CMK (cell line): ENCODE results near the gene PPP1R3A.

Source experiments
- DNase-seq: peaks from one replicate; pipeline ENCODE4 v3.0.0-alpha.2; 2010; ENCODE audit warnings: low read depth

Gene PPP1R3A

DNA sequence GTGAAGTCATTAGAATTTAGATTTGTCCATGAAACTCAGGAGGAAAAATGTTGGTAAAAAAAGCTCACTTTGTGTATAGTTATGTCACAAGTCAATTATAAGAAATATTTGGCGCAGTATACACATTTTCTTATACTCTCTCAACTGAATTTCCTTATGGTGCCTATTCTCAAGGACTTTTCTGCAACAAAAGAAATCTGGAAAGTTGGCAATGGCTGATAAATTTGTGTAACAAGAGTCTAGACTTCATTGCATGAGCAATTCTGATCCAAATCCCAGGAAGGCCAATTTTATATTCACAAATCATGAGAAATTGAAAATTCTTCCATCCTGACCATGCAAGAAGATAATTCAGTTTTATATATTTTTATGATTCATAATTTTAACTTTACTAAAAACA, 35.7 kb downstream of the PPP1R3A start:
- no peak for DNase-seq

DNA sequence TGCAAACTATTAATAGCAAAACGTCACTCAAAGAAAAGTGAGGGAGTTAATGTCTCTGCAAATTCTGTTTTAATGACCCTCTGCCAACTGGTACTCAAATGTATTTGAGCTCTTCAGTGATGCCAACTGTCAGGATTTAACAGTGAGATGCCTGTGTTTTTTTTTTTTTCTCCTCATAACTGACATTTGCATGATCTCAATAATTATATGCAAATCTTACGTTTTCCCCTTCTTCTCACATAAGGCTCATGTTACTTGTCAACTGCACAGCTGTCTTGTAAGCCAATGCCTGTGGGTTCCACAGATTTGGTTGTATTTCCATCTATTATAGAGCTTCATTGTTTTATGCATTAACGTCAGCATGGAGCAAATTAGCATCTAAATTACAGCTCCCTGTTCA, 38.2 kb downstream of the PPP1R3A start:
- DNase-seq = no peak

DNA sequence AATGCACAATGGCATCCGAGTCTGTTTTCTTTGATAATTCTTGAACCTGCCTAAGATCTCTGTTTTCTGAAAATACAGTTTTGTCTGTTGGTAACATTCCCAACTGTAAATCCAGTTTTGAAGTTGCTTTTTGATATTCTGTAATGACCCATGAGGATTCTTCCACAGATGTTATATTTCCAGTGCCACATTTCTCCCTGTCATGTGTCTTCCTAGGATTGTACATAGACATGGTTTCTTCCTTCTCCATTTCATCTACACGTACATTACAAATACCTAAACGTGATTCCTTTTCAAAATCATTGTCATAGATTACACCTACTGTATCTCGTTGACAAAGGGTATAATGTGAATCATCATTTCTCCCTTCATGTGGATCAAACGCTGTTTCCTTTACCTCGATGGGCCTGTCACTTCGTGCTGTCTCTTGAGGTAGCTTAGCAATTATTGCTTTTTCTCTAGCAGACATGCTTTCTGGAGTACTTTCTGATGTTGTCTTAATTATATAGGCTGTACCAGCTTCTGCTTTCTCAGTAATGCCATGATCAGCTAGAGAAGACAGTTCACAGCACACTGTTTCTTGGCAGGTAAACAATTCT, 40.3 kb downstream of the PPP1R3A start:
- DNase-seq = no peak

DNA sequence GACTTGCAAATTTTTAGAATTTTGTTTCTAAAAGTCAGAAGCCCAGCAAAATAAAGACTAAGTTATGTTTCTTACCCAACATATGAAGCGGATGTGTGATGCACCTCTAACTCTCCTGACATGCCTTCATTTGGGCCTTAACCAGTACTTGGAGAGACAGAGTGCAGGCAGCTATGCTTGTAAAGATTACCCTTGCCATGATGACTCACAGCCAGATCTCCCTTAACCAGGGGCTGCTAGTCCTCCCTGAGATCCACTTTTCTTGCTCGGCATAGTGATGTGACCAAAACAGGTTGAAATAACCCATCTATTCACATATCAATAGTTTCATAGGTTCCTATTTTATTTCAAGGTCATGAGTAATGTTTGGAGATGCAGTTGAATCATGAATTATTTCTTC, 43.6 kb downstream of the PPP1R3A start:
- DNase-seq = no peak

DNA sequence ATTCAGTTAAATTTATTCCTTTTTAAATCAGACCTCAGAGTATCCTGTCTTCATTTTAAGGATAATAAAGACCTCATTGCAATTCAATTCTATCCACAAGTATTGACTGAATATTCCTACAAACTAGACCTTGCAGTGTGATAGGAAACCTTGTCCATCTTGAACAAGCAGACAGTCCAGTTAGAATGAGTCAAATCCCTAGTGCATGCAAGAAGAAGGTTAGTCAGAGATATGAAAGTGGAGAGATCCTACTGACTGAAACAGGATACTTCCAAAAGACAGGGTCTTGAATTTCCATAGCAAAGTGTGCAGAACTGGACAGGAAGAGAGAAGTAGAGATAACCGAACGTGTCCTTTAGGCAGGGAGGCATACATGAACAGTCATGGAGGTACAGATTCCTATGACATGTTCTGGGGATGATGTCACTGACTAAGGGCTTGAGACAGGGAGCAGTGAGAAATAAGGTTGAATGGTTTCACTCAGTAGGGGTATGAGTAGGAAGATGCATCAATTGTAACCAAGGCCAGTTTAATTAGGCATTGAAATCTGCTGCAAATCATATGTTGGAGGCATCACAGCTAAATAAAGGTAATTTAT, 45.2 kb downstream of the PPP1R3A start:
- no peak for DNase-seq

DNA sequence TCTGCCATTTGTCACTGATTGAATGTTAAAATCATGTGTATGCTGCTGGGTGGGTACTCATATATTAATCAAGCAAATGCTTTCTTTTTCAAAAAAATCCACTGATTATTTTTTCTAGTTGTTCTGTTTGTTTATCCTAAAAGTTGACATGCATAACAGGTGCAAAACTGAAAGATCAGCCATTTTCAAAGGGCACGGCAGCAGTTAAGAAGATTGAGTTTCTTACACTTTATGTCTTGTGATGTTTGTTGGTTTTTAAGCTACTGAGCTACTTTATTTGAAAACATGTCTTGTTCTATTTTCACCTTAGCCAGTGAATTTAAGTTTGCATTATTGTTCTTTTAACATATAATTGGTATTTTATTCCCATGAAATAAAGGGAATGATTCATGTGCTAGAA, 45.8 kb downstream of the PPP1R3A start:
- no peak for DNase-seq

DNA sequence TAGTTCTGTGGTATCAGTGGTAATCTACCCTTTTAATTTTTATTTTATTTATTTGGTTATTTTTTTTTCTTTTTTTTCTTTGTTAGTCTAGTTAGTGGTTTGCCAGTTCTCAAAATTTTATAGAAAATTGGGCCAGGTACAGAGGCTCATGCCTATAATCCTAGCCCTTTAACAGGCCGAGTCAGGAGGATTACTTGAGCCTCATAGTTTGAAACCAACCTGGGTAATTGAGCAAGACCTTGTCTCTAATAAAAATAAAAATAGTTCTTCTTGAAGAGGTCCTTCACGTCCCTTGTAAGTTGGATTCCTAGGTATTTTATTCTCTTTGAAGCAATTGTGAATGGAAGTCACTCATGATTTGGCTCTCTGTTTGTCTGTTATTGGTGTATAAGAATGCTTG, 51.5 kb downstream of the PPP1R3A start:
- DNase-seq = no peak

DNA sequence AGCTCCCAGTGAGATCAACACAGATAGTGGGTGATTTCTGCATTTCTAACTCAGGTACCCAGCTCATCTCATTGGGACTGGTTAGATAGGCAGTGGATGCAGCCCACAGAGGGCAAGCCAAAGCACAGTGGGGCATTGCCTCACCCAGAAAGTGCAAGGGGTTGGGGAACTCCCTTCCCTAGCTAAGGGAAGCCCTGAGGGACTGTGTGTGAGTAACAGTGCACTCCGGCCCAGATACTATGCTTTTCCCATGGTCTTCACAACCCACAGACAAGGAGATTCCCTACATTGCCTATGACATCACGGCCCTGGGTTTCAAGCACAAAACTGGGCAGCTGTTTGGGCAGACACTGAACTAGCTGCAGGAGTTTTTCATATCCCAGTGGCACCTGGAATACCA, 62.8 kb downstream of the PPP1R3A start:
- no peak for DNase-seq

DNA sequence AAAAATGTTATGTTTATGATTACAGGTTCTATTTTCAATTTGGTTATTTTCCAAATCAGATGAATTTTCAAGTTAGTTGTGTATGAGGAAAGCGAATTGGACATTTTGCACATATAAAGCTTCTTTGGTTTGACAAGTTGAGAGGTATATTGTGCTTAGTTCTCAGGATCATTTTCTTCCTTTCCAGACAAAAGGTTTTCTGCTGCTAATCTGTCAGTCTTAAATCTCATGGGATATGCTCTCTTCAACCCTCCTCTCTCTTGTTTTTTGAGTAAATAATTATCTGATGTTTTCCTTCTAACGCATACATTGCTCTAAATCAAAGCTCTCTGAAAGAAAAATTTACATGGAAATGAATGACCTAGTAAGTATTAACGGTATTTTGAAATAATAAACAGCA, 77.9 kb downstream of the PPP1R3A start:
- DNase-seq = no peak

DNA sequence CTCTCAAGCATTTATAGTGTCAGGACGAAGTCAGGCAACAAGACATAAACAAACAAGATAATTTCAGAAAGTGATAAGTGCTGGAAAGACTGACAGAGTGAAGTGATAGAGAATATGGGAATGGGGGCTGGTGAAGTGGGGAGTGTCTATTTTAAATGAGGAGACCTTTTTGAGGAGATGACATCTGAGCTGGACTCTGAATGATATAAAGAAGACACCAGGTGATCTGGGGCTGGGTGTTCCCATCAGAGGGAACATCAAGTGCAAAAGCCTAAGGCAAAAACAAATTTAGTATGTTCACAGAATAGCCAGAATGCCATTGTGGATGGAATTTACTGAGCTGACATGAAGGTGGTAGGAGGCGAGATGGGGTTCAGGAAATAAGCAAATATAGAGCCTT, 83.4 kb downstream of the PPP1R3A start:
- no peak for DNase-seq

DNA sequence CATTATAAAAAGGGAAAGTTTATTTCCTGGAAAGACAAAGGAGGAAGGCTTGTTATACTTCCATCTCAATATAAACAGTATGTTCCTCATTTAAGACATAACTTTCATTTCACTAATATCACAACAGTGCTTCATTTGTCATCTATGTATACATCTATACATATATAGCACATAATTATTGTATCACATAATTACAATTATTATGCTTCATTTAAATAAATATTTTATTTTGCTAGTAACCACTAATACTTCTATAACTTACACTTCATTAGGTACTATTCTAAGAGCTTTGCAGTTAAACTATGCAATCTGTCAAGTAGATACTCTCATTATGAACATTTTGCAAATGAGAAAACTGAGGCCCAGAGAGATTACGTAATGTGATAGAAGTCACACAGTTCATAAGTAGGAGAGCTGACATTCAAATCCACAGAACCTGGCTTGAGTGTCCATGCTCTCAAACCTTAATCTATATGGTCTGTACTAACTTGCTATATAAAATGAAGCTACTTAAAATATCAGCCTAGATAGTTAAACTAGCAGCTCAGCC, 86.5 kb downstream of the PPP1R3A start:
- no peak for DNase-seq

DNA sequence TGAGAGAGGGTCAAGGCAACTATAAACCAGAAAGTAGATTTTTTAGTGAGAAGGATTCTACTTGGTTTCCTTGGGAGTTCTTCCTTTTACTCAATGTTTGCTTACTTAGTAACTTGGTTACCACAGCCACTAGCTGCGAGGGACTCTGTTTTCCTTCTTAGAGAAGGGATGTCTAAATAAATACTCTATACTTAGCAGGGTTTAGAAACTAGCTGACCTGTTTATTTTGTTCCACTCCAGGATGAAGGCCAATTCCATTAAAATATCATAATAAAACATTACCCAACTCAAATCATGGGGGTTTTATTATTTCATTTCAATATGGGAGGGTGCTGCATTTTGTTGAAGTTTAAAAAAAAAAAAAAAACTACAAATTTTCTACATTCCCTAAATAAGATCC, 87.3 kb downstream of the PPP1R3A start:
- DNase-seq = no peak

DNA sequence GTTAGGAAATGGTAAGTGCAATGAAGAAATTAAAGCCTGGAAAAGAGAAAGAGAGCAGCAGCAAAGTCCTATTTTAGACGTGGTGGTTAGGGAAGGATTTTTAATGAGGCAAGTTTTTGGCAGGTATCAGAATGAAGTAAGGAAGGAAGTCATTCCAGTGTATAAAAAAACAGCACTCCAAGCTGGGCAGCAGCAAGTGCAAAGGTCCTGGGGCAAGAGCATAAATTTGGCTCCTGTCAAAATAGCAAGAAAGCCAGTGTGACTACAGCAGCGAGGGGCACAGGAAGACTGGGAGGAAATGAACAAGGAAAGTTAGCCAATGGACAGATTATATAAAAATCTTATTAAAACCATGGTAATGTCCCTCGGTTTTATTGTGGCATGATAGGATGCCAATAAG, 90.2 kb downstream of the PPP1R3A start:
- DNase-seq = no peak
